Uterus (tissue), 2 donors: ENCODE results near the gene KRT7.

Source experiments
- CTCF ChIP-seq, 4 experiments: fragments of 200-600 bp in 2 of 4; fragments of 450-650 bp in 2 of 4; sonication (generic) in 2 of 4; IDR thresholded peaks; one replicate each; pipeline ENCODE4 v1.5.1; 2016 to 2019; ENCODE audit warnings: antibody characterized with exemption in 4 of 4, mild to moderate bottlenecking in 2 of 4, moderate library complexity in 1 of 4
- POLR2A ChIP-seq, 2 donors: fragments of 450-650 bp; IDR thresholded peaks; one replicate each; pipeline ENCODE4 v1.6.1; 2016; ENCODE audit warnings: antibody characterized with exemption in 2 of 2, mild to moderate bottlenecking in 1 of 2, moderate library complexity in 1 of 2

- no peak for TF ChIP-seq CTCF (IDR thresholded peaks at IDR 0.05)
- no peak for TF ChIP-seq POLR2A (IDR thresholded peaks at IDR 0.05)
Measured at GRCh38 chr12:52187640-52188039, 45.4 kb upstream of the KRT7 start.
